HT-29 (cell line): ENCODE data around the gene TIMM22. TPM values are rescaled to one million over a fixed set of nuclear protein-coding genes. Genes with fewer than 3 reads are reported as not detected.
"Not testable (repeated sequence)": the region's sequence is repeated elsewhere in the genome, so short reads cannot be mapped to it uniquely, and the experiment has no call there.

Experiments
- DNase-seq: peaks from one replicate; pipeline ENCODE4 v3.0.0-alpha.2; 2015; ENCODE audit warnings: low spot score
- total RNA-seq: library from RNA; depleted of rRNA; stranded (reverse); fragments of >200 nt; shearing (Covaris generic); gene quantifications from 2 replicates; pipeline ENCODE4 v1.2.3, GENCODE V29; 2014

Gene TIMM22
- total RNA-seq, 1 experiment from 2014 or later: 7.3 TPM

DNA sequence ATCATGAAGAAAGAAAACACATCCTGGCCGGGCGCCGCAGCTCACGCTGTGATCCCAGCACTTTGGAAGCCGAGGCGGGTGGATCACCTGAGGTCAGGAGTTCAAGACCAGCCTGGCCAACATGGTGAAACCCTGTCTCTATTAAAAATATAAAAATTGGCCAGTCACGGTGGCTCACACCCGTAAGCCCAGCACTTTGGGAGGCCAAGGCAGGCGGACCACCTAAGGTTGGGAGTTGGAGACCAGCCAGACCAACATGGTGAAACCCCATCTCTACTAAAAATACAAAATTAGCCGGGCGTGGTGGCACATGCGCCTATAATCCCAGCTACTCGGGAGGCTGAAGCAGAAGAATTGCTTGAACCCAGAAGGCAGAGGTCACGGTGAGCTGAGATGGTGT lies 25.1 kb upstream of the TIMM22 start:
- DNase-seq: not testable (repeated sequence)

DNA sequence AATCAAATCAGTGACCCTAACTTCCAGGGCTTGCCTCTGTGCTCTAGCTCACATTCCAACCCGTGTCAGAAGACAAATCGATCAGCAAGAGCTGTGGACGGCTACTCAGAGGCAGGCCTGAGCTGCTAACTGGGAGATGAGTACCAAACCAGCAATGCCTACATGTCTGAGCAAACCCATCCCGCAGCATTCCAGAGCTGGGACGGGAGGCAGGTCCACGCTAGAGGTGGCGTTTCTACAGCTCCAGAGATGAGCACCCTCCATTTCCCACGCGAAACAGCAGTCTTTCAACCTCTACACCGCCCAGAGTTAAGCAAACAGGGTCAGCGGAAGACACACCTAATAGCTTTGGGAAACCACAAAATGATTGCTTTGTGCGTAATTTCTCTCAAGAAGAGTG lies 23.9 kb upstream of the TIMM22 start:
- DNase-seq: peak; percentile 77

DNA sequence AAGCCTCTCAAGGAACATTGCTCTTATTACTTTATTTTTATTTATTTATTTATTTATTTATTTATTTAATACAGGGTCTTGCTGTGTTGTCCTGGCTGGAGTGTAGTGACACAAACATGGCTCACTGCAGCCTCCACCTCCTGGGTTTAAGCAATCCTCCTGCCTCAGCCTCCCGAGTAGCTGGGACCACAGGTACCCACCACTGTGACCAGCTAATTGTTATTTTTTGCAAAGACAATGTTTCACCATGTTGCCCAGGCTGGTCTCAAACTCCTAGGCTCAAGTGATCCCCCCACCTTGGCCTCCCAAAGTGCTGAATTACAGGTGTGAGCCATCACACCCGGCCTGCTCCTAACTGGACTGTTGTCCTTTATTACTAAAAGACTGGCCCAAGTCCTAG lies 22.2 kb upstream of the TIMM22 start:
- DNase-seq: not testable (repeated sequence)

DNA sequence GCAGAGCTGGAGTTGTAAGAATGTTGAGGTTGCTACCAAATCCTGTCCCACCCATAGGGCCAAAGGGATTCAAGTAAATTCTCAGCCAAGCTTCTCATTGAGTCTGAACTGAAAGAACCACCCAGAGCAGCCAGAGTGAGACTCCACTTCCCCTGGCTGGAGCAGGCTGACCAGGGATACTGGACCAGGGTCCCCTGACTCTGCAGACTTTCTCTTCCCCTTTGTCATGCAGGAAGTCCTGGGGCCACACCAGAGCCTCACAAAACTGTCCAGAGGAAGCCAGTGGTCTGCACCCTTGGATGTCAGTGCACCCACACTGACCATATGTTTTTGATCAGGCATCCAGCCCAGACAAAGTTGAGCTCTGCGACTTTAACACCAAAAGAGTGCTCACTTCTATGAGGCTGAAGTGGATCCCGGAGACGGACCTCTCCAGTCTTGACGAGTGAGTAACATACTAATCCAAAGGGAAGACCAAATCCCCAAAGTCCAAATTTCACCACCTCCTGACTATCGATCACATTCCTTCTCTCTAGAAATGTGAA lies 21.5 kb upstream of the TIMM22 start:
- peak; percentile 50 for DNase-seq

DNA sequence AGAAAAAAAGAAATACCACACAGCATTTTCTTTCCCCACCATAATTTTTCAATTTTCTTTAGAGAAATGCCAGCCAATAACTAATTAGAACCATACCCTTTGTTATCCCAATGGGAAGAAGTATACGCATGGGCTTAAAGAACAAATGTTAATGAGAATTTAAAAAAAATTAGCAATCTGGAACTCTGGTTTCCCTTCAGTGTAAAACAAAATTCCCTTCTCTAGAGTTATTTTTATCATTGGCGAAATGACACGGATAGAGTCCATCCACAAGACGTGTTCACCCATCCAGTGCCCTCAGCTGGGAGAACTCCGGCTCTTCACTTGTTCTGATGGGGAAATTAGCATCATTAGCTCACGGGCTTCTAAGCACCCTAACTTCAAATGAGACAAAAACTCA lies 20.6 kb upstream of the TIMM22 start:
- DNase-seq: no peak

DNA sequence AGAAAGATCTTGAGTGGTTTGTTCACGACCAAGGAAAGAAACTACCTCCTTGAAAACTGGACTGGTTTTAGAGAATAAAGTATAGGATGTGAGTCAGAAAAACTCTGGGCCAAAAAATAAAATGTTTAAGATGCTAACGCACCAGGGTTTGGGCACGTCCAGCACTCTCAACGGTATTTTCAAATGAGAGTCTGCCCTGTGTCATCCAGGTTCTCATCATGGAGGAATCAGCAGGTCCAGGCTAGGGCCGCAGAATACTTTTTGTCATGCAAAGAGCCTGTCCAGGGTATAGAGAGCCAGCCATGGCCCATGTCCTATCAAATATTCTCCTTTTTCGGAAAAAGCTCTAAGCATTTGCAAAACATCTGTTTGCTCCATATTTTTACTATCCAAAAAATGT lies 19.8 kb upstream of the TIMM22 start:
- no peak for DNase-seq

DNA sequence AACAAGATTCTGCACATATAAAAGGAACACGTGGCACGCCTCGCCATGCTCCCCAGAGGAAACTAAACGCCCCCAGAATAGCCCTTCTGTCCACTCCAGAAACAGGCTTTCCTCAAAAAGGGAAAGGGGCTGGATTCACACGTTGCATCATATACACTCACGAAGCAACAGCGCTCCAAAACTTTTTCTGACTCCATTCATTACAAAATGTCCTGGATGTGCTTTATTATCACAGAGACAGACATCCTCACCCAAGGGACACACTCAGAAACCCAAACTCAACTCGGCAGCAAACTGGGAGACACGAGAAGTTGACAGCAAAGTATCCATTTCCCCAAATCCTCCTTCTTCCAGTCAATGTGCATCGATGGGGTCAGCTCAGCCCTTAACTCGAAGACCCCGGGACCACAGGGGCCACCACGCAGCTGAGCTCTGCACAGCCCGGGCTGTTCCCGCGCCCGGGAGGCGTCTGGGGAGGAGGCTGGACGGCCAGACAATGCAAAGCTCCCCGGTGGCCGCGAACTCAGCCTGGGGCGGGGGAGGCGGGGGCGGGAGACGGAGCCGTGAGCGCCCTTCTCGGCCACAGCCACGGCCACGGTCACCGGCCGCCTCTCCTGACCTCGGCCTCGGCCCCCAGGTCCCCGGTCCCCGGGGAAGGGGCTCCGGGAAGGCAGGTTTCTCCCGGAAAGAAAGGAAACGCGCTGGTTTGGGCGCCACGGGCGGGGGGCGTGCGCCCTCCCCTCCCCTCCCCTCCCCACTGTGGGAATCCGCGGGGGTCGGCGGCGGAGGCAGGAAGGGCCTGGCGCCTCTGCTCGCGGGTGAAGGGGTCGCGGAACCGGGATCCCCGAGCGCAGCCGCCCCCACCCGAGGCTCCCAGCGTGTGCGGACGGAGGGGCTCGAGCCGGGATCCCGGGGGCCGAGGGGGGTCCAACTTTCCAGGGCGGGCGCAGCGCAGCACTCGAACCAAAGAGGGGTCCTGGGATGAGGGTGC lies 18.5 kb upstream of the TIMM22 start:
- DNase-seq: peak; percentile 44

DNA sequence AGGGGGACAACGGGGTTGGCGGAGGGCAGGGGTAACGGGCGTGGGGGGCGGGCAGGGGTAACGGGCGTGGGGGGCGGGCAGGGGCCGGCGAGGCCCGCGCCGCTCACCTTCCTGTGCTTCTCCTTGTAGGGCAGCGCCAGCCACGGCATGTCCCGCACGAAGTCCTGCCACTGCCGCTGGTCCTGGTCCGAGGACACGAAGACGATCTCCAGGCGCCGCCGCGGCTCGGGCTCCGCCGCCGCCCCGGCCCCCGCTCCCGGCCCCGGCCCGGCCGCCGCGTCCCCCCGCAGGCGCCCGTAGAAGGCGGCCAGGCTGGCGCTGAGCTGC lies 17.8 kb upstream of the TIMM22 start:
- no peak for DNase-seq

DNA sequence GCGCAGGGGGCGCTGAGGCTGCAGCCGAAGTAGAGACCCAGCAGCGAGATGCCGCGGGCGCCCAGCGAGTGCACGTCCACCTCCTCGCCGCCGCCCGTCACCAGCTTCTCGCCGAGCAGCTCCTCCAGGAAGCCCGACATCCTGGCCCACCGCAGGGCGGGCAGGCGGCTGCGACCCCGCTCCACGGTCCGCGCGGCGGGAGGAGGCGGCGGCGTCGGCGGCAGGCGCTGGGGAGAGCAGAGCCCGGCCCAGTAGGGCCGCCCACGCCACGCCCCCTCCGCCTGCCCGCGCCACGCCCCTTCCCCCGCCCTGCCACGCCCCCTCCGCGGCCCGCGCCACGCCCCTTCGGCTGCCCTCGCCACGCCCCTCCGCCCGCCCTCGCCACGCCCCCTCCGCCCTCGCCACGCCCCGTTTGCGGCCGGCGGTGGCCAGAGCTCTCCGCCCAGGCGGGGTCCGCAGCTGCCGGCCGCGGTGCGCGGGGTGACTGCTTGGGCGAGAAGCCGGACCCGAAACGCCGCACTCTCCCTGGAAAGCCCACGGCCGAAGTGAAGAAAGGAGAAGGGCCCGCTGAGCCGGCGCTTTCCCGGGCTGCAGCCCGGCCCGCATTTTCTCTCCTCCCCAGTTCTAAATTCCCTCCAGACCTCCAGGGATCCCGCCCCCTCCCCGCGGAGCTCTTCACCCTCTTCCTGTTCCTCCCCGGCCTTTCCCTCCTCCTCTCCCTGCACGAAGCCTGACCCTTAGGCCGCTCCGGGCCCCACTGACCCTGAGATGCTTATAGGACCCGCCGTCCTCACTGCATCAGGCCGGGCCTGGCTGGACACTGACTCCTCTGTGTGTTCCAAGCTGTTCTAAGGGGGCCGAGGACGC lies 17.2 kb upstream of the TIMM22 start, which contains the start of gene NXN:
Gene NXN (minus strand): TSS at position 238 of the 867 bp plus-strand sequence.
- DNase-seq: peak; percentile 62

DNA sequence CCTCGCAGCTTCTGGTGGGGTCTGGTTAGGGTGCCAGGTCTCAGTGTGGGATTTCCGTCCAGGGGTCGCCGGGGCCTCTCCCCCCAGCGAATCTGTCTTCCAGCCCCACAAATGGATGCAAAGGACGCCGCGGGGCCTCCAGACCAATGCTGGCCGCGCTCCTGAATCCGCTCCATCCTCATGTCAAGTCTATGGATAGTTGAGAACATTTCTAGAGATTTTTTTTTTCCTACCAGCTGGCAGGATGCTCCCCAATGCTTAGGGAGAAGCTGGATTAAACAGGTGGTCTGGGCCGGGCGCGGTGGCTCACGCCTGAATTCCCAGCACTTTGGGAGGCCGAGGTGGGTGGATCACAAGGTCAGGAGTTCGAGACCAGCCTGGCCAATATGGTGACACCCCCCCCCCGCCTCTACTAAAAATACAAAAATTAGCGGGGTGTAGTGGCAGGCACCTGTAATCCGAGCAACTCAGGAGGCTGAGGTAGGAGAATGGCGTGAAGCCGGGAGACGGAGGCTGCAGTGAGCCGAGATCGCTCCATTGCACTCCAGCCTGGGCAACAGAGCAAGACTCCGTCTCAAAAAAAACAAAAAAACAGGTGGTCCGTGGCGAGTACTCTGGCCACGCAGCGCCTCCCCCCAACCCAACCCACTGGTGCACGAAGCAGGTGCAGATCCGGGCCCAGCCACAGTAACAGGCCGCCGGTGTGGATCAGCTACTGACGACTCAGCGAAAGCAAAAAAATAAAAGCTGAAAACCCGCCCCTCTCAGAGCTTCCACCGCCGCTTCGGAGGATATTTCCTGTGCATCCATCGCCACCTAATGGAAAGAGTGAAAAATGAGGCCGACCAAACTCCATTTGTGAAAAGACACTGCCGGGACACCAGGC lies 16.3 kb upstream of the TIMM22 start:
- DNase-seq: peak; percentile 86

DNA sequence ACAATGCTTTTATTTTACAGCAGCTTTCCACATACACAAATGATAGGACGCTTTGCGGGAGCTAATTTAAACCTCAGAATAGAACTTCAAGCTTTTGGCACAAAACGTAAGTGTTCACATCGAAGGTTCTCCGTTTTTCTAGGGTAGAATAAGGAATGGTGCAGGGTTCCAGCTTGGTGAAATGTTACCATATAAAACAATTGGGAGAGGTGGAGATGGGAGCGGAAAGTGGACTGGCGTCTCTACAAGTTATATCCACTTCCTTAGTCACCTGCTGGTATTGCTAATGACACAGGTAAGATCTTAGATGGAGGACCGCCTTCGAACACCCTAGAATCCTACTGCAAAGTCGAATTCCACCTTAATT lies 15.7 kb upstream of the TIMM22 start:
- DNase-seq: no peak

DNA sequence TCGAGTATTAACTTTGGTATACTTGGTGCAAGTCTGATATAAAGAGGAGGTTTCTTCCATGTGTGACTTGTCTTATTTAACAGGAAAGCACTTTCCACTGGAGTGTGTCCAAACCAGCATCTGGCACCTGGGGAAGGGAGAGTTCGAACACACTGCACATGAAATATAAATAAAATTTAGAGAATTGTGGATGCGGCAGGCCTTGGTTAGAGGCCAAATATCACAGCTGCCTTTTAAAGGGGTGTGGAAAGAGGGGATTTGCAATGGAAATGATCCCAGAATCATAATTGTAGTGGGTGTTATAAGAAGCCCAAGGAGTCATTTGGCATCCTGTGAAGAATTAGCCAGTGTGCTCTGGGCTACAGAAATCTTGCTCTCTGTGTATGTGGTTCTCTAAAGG lies 13.0 kb upstream of the TIMM22 start:
- DNase-seq: no peak

DNA sequence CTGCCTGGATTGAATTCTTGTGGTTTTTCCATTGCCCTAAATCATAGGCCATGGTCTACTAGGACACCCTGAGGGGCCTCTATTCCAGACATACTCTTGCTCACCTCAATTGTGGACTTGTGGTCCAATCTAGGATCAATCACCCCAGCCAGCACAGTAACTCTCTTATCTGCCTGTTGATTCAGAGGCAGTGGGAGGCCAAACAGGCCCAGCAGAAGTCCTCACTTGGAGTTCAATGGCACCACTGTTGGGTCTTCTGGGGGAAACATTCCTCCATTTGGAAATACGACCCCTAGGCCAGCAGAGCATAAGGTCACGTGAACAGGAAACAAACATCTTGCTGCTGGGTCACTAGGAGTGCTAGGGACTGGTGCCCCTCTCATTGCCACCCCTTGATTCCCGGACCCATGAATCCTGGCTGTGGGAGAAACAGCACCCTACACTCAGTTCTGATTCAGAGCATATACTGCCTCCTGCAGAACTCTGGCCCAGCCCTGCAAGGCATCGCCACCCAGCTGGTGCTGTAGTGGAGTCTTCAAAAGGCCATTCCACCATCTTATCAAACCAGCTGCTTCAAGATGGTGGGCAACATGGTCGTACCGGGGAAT lies 10.5 kb upstream of the TIMM22 start:
- no peak for DNase-seq

DNA sequence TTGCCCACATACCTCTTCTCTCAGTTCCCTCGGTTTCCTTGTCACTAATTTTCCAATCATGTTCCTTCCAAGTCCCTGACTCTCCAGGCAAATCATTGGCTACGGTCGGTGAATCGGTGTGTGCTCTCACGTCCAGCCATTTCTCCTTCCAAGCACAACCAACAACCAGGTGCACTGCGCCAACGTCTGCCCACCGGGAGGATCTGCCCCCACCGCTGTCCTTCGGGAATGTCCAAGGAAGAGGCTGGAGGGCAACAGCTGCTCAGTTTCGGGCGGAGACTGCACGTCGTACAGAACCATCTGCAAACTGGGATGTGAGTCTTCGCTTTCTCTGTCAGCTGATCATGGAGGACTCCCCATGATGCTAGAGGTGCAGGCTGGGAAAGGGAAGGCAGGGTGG lies 9.0 kb upstream of the TIMM22 start:
- DNase-seq: no peak

DNA sequence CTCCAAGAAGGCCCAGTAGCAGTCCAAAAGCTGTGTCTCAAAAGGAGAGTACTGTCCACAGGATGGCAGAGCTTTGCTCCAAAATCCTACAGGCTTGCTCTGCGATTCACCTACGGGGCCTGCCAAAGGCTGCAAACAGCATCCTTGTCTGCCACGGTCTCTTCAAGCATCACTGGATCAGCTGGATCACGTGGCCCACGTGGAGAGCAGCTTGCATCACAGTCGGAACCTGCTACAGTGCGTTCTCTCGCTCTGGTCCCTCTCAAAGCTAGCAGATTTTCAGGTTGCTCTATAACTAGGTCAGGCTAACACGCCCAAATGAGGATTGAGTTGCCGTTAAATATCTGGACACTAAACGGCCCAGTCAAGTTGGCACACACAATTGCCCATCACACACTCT lies 8.4 kb upstream of the TIMM22 start:
- no peak for DNase-seq

DNA sequence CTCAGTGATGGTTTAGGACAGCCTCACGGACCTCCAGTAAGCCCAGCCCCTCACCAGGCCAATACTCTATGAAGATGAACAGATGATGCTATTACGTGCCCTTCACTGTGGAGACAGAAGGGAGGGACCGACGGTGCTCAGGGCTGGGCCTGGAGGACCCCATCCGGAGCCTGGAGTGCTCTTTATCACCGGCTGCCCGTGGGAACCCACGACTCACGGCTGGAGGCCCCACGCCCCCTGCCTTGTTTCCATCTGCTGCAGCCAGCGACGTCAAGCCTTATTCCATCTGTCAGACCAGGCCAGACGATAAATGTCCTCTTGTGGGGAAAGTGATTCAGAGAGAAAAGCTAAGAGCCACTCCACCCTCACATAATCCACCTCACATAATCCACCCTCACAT lies 4.0 kb upstream of the TIMM22 start:
- DNase-seq: no peak

DNA sequence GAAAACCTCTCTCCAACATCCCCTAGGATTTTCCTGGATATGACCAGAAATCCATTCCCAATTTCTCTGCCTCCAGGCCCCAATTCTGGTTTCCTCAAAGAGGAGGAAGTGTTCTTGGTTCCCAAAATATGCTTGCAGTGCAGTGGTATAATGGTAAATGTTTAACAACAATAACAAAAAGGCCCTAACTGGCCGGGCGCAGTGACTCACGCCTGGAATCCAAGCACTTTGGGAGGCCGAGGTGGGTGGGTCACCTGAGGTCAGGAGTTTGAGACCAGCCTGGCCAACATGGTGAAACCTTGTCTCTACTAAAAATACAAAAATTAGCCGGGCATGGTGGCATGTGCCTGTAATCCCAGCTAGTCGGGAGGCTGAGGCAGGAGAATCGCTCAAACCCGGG lies 1.6 kb upstream of the TIMM22 start:
- not testable (repeated sequence) for DNase-seq

DNA sequence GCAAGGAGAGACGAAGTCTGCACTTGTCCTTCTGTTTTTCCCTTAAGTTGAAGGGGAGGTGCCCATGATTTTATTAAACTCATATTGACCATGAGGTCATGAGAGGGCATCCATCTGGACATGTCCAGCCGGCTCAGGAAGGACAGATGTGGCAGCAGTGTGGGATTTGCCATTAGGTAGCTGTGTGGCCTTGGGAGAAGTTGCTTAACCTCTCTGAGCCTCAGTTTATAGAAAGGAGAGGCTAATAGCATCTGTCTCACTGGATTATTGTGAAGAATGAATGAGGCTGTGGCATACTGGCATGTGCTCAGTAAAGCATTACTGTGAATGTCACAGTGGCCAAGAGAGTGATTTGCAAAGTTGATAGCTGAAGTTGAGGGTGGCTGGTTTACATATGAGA lies 1.2 kb downstream of the TIMM22 start:
- no peak for DNase-seq

DNA sequence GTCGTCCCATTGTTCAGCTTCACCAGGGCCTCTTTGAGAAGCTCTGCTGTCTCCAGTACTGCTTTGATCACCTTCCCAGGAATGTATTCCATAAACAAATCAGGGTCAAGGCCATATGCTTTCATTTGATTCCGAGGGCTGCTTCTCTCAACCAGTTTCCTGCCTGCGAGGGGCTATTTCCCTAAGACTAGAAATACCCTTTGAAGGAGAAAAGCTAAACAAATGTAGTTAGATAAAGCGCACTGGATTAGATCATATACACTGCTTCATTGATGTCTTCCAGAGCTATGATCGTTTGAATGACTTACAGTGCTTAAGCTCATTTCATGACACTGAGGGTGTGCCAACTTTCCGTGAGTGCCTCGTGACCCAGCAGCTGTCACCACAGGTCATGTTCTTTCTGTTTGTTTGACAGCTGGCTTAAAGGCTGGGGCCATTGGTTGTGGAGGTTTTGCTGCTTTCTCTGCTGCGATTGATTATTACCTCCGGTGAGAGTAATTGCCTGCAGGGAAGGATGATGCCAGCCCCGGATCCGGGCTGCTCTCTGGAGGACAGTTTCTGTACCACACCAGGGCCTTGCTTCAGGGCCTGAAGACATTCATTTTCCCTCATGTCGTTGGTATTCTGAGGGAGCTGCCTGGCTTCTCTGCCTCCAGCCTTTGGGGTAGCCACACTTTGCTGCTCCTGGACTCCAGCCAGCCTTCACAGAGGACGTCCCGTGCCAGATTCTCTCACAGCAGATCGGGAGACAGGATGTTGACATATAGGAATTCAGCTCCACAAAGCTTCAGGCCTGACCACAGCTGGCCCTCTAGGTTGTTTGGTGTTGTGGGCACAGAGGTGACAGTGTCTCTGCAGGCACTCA lies 3.9 kb downstream of the TIMM22 start:
- no peak for DNase-seq
